Mesothelial cell of epicardium (in vitro differentiated cells): ENCODE data around the gene SDK1. TPM values are rescaled to one million over a fixed set of nuclear protein-coding genes. Genes with fewer than 3 reads are reported as not detected.

ENCODE experiments used
- DNase-seq, 2 experiments: peaks; one replicate each; pipeline ENCODE4 v3.0.0; 2021; ENCODE audit warnings: low spot score in 2 of 2; ENCODE audit not compliant: unreplicated experiment in 2 of 2
- H3K27ac Mint-ChIP-seq: 2 replicates; pipeline ENCODE4 v1.8.0; 2021; ENCODE audit warnings: mixed read lengths
- H3K27me3 Mint-ChIP-seq: 2 replicates; pipeline ENCODE4 v1.8.0; 2021; ENCODE audit warnings: low read depth, mixed read lengths
- H3K36me3 Mint-ChIP-seq: 2 replicates; pipeline ENCODE4 v1.8.0; 2021; ENCODE audit warnings: mixed read lengths
- H3K4me1 Mint-ChIP-seq: 2 replicates; pipeline ENCODE4 v1.8.0; 2021; ENCODE audit warnings: mixed read lengths
- H3K4me3 Mint-ChIP-seq: 2 replicates; pipeline ENCODE4 v1.8.0; 2021; ENCODE audit warnings: mild to moderate bottlenecking, moderate library complexity, mixed read lengths
- H3K9me3 Mint-ChIP-seq: 2 replicates; pipeline ENCODE4 v1.8.0; 2021; ENCODE audit warnings: mixed read lengths
- CTCF ChIP-seq: fragments of 200-600 bp; sonication (generic); IDR thresholded peaks from one replicate; pipeline ENCODE4 v1.5.0; 2021; ENCODE audit warnings: antibody characterized with exemption; ENCODE audit not compliant: unreplicated experiment
- total RNA-seq: library from RNA; stranded (reverse); gene quantifications from 3 replicates; pipeline ENCODE4 v1.2.1, GENCODE V29; 2021

The SDK1 gene
- total RNA-seq, 1 donor from 2014 or later: 12.8 TPM

DNA sequence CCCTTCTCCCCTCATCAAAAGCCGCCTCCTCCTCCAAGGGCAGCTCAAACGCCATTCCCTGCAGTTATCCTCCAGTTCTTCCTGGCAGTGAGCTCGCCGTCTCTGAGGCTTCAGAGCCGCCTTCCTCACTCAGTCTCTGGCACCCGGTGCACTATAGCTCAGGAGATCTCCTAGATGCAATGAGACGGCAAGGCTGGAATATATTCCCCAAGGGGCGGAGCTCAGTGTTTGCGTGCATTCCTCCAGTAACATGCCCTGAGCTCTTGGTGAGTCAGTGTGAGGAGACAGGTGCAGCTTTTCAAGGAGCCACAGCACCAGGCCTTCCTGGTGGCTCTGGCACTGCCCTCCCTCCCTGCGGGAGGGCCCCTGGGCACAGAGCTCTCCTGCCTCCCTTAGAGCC, 868.4 kb downstream of the SDK1 start:
- Mint-ChIP-seq H3K27me3 (no peaks in the 10 kb centered on the region), H3K27ac (no peak overlapping the region), H3K4me3 (no peak overlapping the region), H3K4me1 (peaks cover 10% of the 10 kb centered on the region), H3K9me3 (no peaks in the 10 kb centered on the region), H3K36me3 (no peaks in the 10 kb centered on the region)
- TF ChIP-seq CTCF: no peak
- no peak for DNase-seq

GRCh38 chr7:4170997-4171786, 870.1 kb downstream of the SDK1 start:
- H3K9me3 Mint-ChIP-seq: no peaks in the 10 kb centered on the region
- peaks cover 10% of the 10 kb centered on the region for H3K4me1 Mint-ChIP-seq
- H3K4me3 Mint-ChIP-seq: no peak overlapping the region
- no peaks in the 10 kb centered on the region for H3K27me3 Mint-ChIP-seq
- no peak overlapping the region for H3K27ac Mint-ChIP-seq
- DNase-seq: no peak
- TF ChIP-seq CTCF: no peak
- H3K36me3 Mint-ChIP-seq: no peaks in the 10 kb centered on the region

GRCh38 chr7:4172883-4173282, 871.8 kb downstream of the SDK1 start:
- H3K27ac Mint-ChIP-seq: no peak overlapping the region
- no peaks in the 10 kb centered on the region for H3K27me3 Mint-ChIP-seq
- H3K36me3 Mint-ChIP-seq: no peaks in the 10 kb centered on the region
- H3K9me3 Mint-ChIP-seq: no peaks in the 10 kb centered on the region
- no peak for TF ChIP-seq CTCF
- H3K4me3 Mint-ChIP-seq: no peak overlapping the region
- DNase-seq: no peak
- H3K4me1 Mint-ChIP-seq: peaks cover 10% of the 10 kb centered on the region

- TF ChIP-seq CTCF: no peak
- DNase-seq: no peak
- Mint-ChIP-seq H3K4me3 (no peak overlapping the region), H3K36me3 (peaks cover 3% of the 10 kb centered on the region), H3K4me1 (peaks cover 6% of the 10 kb centered on the region), H3K9me3 (no peaks in the 10 kb centered on the region), H3K27ac (no peak overlapping the region), H3K27me3 (no peaks in the 10 kb centered on the region)
These were observed 872.6 kb downstream of the SDK1 start for GRCh38 chr7:4173615-4174014.

GRCh38 chr7:4174016-4174415, 873.0 kb downstream of the SDK1 start:
- Mint-ChIP-seq H3K36me3 (peaks cover 3% of the 10 kb centered on the region), H3K4me1 (peaks cover 4% of the 10 kb centered on the region), H3K9me3 (no peaks in the 10 kb centered on the region), H3K27me3 (no peaks in the 10 kb centered on the region), H3K4me3 (no peak overlapping the region), H3K27ac (no peak overlapping the region)
- no peak for DNase-seq
- no peak for TF ChIP-seq CTCF
